ENCODE results near the gene GRB7. TPM values are rescaled to one million over a fixed set of nuclear protein-coding genes. Genes with fewer than 3 reads are reported as not detected.

GRB7 gene
- total RNA-seq, 4 donors from 2014 or later: 14.0 to 64.0 (median 26.3) TPM

DNA sequence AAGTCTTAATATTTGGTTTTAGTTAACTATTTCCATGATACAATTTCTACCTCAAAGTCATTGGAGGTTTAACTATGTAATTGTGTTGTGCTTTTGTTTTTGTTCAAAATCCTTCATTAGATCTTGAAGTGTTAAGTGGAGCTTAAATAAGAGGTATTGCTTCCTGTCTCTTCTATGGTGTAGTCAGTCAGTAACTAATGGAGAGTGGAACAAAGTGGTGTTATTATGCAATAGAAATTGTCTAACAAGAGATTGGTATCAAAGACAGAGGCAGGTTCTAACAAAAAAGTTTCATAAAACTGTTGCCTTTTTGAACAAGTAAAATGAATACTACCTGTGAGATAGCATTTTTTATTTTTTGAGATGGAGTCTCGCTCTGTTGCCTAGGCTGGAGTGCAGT is 45.2 kb downstream of the GRB7 start:
- no peak for DNase-seq
- TF ChIP-seq POLR2A (IDR thresholded peaks at IDR 0.05): no peak
- TF ChIP-seq, protein P1, sequence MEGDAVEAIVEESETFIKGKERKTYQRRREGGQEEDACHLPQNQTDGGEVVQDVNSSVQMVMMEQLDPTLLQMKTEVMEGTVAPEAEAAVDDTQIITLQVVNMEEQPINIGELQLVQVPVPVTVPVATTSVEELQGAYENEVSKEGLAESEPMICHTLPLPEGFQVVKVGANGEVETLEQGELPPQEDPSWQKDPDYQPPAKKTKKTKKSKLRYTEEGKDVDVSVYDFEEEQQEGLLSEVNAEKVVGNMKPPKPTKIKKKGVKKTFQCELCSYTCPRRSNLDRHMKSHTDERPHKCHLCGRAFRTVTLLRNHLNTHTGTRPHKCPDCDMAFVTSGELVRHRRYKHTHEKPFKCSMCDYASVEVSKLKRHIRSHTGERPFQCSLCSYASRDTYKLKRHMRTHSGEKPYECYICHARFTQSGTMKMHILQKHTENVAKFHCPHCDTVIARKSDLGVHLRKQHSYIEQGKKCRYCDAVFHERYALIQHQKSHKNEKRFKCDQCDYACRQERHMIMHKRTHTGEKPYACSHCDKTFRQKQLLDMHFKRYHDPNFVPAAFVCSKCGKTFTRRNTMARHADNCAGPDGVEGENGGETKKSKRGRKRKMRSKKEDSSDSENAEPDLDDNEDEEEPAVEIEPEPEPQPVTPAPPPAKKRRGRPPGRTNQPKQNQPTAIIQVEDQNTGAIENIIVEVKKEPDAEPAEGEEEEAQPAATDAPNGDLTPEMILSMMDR (IDR thresholded peaks at IDR 0.05): no peak
- H3K9me3 ChIP-seq: no peaks in the 10 kb centered on the region
- no peak overlapping the region for H3K4me3 ChIP-seq
- no peaks in the 10 kb centered on the region for H3K36me3 ChIP-seq
- no peak overlapping the region for H3K27ac ChIP-seq
- H3K4me1 ChIP-seq: peaks cover 0 to 11% (median 0%) of the 10 kb centered on the region in 4 donors
- no peaks in the 10 kb centered on the region for H3K27me3 ChIP-seq

DNA sequence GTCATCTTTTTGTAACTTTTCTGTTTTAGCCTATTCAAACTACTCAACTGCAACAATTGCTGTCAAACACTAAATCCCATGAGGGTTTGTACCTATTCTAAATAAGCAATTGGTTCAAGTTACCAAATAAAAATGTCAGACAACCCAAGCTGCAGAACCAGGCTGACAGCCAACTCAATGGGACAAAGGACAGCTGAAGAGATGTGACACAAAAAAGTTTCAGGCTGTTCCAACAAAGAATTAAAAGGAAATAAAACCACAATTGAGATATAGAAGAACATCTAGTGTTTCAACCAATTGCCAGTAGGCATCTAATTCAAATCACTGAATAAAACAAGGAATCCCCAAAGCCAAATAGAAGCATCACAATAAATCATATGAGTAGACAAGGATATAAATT is 49.3 kb downstream of the GRB7 start:
- Histone ChIP-seq H3K27me3 (no peaks in the 10 kb centered on the region), H3K36me3 (no peaks in the 10 kb centered on the region), H3K4me3 (no peak overlapping the region), H3K4me1 (peaks cover 0 to 4% (median 0%) of the 10 kb centered on the region in 4 donors), H3K9me3 (no peaks in the 10 kb centered on the region), H3K27ac (no peak overlapping the region)
- no peak for DNase-seq
- no peak for TF ChIP-seq POLR2A (IDR thresholded peaks at IDR 0.05)
- TF ChIP-seq, protein P1 (IDR thresholded peaks at IDR 0.05): no peak

DNA sequence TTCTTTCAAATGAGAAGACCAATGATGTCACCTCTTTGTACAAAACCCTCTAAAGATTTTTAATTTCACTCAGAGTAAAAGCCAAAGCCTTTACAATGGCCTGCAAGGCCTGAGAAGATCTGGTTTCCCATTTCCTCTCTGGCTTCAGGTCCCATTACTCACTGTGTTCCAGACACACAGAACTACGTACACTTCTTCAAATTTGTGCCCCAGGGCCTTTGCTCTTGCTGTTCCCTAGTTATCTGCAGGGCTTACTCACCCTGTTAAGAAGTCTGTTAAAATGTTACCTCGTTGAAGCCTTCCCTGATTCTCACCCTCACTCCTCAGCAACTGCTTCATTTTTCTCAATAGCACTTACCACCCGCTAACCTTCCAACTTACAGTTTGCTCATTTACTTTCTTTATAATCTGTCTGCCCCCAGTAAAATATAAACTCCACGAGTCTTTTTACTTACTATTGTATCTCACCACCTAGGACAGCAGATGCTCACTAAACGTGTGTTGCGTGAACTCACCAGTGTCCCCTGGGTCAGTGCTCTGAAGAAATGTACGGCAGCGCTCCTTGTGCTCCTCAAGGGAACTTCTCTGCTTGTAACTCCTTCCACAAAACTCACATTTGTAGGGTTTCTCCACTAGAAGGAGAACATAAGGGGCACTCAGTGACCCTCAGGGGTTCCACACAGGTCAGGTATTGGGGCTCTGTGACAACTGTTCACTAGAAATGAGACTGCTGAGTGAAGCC is 50.2 kb downstream of the GRB7 start:
- H3K4me1 ChIP-seq: peaks cover 0 to 4% (median 0%) of the 10 kb centered on the region in 4 donors
- H3K27ac ChIP-seq: no peak overlapping the region
- no peaks in the 10 kb centered on the region for H3K9me3 ChIP-seq
- no peaks in the 10 kb centered on the region for H3K27me3 ChIP-seq
- no peaks in the 10 kb centered on the region for H3K36me3 ChIP-seq
- DNase-seq: no peak
- TF ChIP-seq POLR2A (IDR thresholded peaks at IDR 0.05): no peak
- TF ChIP-seq, protein P1 (IDR thresholded peaks at IDR 0.05): no peak
- H3K4me3 ChIP-seq: no peak overlapping the region

DNA sequence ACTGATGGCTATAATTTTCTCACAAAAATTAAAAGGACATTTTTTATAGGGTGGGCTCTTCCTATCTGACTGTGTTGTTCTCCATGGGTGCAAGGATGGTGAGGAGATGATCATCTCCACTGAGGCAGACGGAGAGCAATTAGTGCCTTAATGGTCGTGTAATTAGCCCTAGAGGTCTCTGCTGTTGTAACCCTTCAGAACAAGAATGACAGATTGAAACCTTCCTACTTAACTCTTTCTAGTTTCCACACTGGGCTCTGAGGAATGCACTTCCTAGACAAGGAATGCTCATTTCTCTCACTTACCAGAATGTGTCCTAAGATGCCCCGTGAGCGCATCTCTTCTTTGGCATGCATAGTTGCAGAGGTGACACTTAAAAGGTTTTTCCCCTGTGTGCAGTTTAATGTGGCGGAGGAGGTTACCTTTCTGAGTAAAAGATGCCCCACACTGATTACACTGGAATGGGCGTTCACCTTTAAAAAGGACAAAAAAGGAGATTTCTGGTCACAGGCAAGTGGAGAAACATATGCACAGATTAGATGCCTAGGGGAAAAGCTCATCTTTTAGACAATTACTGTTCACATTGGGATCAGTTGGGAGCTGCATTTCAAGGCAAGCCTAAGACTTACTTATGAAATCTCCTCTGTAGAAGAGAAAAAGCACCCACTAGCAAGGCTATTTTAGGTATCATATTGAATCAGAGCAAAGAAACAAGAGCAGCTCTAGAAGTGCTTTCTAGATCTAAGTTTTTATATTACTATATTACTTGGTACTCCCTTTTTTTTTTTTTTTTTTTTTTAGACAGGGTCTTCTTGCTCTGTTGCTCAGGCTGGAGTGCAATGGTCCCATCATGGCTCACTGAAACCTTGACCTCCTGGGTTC is 53.6 kb downstream of the GRB7 start:
- H3K9me3 ChIP-seq: no peaks in the 10 kb centered on the region
- no peak overlapping the region for H3K4me3 ChIP-seq
- no peak for TF ChIP-seq POLR2A (IDR thresholded peaks at IDR 0.05)
- TF ChIP-seq, protein P1 (IDR thresholded peaks at IDR 0.05): no peak
- no peaks in the 10 kb centered on the region for H3K27me3 ChIP-seq
- peaks cover 0 to 16% (median 7%) of the 10 kb centered on the region in 4 donors for H3K4me1 ChIP-seq
- no peaks in the 10 kb centered on the region for H3K36me3 ChIP-seq
- DNase-seq: no peak
- H3K27ac ChIP-seq: peak overlapping the region in 1 of 4 donors; percentile 47

DNA sequence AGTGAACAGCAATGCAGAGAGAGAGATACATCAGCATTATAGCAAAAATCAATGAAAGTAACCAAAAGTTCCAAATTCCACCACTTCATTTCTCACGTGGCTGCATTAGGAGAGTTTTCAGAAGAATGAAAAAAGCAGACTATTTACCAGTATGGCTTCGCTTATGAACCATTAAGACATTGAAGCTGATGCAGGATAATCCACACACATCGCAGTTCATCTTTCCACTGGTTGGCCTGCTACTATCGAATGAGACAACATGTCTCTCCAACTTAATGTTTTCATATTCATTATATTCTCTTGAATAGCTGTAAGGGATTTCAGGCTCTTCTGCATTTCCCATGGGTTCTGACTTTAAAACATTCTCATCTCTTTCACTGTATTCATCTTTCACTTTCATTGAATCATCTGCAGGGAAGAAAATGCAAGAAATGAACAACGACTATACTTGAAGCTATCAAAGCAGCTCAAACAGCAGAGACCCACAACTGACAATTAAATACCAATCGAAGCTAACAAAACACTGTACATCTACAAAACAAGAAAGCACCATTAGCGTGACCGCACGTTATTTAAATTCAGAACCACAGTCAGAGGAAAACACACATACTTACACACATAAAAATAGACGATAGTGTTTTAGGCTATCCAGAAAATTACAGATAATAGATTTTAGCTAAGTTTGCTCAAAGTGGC is 54.9 kb downstream of the GRB7 start:
- H3K27ac ChIP-seq: peak overlapping the region; percentile 5 to 72 (median 26)
- H3K9me3 ChIP-seq: no peaks in the 10 kb centered on the region
- peaks cover 0 to 16% (median 7%) of the 10 kb centered on the region in 4 donors for H3K4me1 ChIP-seq
- H3K36me3 ChIP-seq: no peaks in the 10 kb centered on the region
- H3K27me3 ChIP-seq: no peaks in the 10 kb centered on the region
- no peak for DNase-seq
- H3K4me3 ChIP-seq: no peak overlapping the region
- no peak for TF ChIP-seq POLR2A (IDR thresholded peaks at IDR 0.05)
- TF ChIP-seq, protein P1 (IDR thresholded peaks at IDR 0.05): no peak

Measured in Peyer's patch (tissue), 4 donors.